DMS79 treated with DMSO at 0.1 percent for 48 hours (cell line): Measurements from ENCODE around the gene AP3M1.

Experiments
- DNase-seq: peaks from one replicate; lab custom pipeline; 2025; lab: John Stamatoyannopoulos, UW

Gene AP3M1

DNA sequence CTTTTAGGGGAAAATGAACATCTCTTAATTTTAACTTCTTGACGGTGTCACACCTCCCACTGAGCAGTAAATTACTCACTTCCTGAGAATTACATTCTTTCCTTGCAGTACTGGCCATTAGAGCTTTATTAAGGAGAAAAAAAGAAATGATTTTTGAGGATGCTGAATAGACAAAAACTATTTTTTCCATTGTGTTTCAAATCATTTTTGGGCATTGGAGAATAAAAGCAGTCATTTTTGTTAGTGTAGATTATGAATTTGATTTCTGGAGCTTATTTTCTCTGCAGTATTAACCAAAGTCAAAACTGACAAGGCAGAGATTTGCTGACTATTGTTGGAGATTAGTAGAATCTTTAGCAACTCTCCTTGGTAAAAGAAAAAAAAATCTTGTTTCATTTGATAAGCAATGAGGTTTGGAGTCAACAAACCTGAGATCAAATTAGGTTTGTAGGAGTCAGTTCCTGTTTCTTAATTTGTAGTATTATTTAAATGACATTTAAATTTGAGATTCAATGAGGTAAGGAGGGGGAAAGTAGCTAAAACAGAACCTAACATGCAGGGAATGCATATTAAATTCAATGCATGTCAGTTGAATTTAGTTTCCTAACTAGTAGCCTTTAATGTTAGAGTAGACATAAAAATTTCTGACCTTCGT, 70.6 kb downstream of the AP3M1 start:
- no peak for DNase-seq

GRCh38 chr10:74079028-74079935, 71.3 kb downstream of the AP3M1 start:
- DNase-seq: no peak

DNA sequence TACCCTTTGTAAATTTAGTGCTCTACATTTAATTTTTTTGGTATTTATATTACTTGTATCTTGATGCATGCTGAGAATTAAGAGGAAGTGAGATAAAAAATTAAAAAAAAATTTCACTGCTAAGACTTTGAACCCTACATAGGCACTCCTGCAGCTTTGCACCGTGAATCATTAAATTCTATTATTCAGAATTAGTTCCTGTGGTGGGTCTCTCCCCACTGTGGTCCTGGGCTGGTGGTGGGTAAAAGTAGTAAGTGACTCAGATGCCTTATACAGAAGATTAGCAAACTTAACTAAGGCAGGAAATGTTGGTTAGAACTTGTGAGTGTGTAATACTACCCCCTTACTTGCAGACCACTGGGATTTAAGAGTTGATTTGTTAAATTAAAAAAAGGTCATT, 72.6 kb downstream of the AP3M1 start:
- DNase-seq: no peak

- DNase-seq: no peak
Observed at GRCh38 chr10:74077416-74077815, 73.2 kb downstream of the AP3M1 start.

GRCh38 chr10:74076961-74077360, 73.7 kb downstream of the AP3M1 start:
- DNase-seq: no peak

- DNase-seq: no peak
Observed at GRCh38 chr10:74075906-74076305, 74.7 kb downstream of the AP3M1 start.

- DNase-seq: no peak
Observed at GRCh38 chr10:74072503-74072902, 78.1 kb downstream of the AP3M1 start.

- DNase-seq: no peak
Observed at GRCh38 chr10:74071157-74071556, 79.5 kb downstream of the AP3M1 start.
